ENCODE measurements around the gene GALNT12.

DNA sequence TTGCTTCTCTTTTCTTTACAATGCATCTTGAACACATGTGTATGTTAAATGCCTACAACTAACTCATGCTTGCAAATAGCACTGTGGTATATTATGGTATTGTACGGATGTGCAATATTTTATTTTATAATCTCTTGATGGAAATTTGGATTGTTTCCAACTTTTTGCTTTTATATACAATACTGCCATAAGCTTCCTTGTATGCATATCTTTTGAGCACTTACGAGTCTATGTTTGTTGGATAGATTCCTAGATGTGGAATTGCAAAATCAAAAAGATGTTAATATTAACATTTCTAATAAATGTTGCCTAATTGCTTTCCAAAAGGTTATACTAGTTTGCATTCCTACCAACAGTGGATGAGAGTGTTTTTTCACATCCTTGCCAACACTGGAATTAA lies 3.4 kb upstream of the GALNT12 start:
- TF ChIP-seq POLR2A (IDR thresholded peaks at IDR 0.05; ENCODE audit: low read length) (no peak), GATA1 (IDR thresholded peaks at IDR 0.05; ENCODE audit: low read depth, low read length) (no peak)
